Measurements from ENCODE around the gene PLCB2.

- TF ChIP-seq CTCF (IDR thresholded peaks at IDR 0.05) (no peak), POLR2A (IDR thresholded peaks at IDR 0.05) (no peak)
Observed at GRCh38 chr15:40314723-40315276, 7.1 kb upstream of the PLCB2 start.

Data from thyroid gland (tissue), 4 donors.